A673 (cell line): ENCODE measurements around the gene LIF. TPM values are rescaled to one million over a fixed set of nuclear protein-coding genes. Genes with fewer than 3 reads are reported as not detected.

Experiments used
- BruUV-seq: library from RNA; stranded (reverse); fragments of 400-500 nt; replicated peaks from 2 replicates; lab custom pipeline; 2021; lab: Mats Ljungman, UMichigan
- CTCF ChIA-PET: fragments of 300-600 bp; sonication (Branson Sonifier 250); formaldehyde crosslinking; loops from one replicate; lab custom pipeline; 2022; ENCODE audit warnings: antibody characterized with exemption; lab: Charles Lee
- POLR2A ChIA-PET: fragments of 300-600 bp; sonication (Branson Sonifier 250); formaldehyde crosslinking; loops from one replicate; lab custom pipeline; 2022; ENCODE audit warnings: antibody characterized with exemption; ENCODE audit not compliant: low non-redundant PET; lab: Charles Lee
- DNase-seq: peaks from one replicate; pipeline ENCODE4 v3.0.0-alpha.2; 2015; ENCODE audit warnings: low spot score
- H3K27ac ChIP-seq: fragments of 200-600 bp; sonication (generic); 2 replicates; pipeline ENCODE4 v1.5.1; 2016; ENCODE audit warnings: mixed run types, low read depth, mild to moderate bottlenecking, mixed read lengths, antibody characterized with exemption, low read length; ENCODE audit not compliant: poor library complexity, severe bottlenecking
- H3K27me3 ChIP-seq: fragments of 200-600 bp; sonication (generic); replicated peaks from 2 replicates; pipeline ENCODE4 v1.6.1; 2017; ENCODE audit warnings: mixed run types, low read depth, mild to moderate bottlenecking, mixed read lengths, antibody characterized with exemption, low read length; ENCODE audit not compliant: insufficient read depth, poor library complexity
- H3K36me3 ChIP-seq: fragments of 200-600 bp; sonication (generic); 2 replicates; pipeline ENCODE4 v1.6.1; 2016; ENCODE audit warnings: mixed run types, mild to moderate bottlenecking, mixed read lengths, antibody characterized with exemption, low read length; ENCODE audit not compliant: insufficient read depth, poor library complexity, severe bottlenecking
- H3K4me1 ChIP-seq: fragments of 200-600 bp; sonication (generic); 2 replicates; pipeline ENCODE4 v1.6.1; 2017; ENCODE audit warnings: mixed run types, mild to moderate bottlenecking, mixed read lengths, antibody characterized with exemption, low read length; ENCODE audit not compliant: insufficient read depth, poor library complexity, severe bottlenecking
- H3K4me3 ChIP-seq: fragments of 200-600 bp; sonication (generic); 2 replicates; pipeline ENCODE4 v1.5.1; 2016; ENCODE audit warnings: low read depth, mixed run types, mild to moderate bottlenecking, mixed read lengths, low read length; ENCODE audit not compliant: poor library complexity, severe bottlenecking
- H3K9me3 ChIP-seq: fragments of 200-600 bp; sonication (generic); 2 replicates; pipeline ENCODE4 v1.6.1; 2016; ENCODE audit warnings: mixed run types, low read depth, mild to moderate bottlenecking, mixed read lengths, antibody characterized with exemption, low read length; ENCODE audit not compliant: poor library complexity, severe bottlenecking
- CTCF ChIP-seq: fragments of 300-800, 200-600 bp; sonication (generic); conservative IDR thresholded peaks from 2 replicates; pipeline ENCODE4 v1.5.1; 2017; ENCODE audit warnings: low read depth, mild to moderate bottlenecking, antibody characterized with exemption, low read length, moderate library complexity, mixed read lengths
- EZH2 ChIP-seq: fragments of 200-600 bp; sonication (generic); IDR thresholded peaks from 2 replicates; pipeline ENCODE4 v1.6.1; 2017; ENCODE audit warnings: borderline replicate concordance, low read depth, mild to moderate bottlenecking, mixed read lengths, antibody characterized with exemption, low read length; ENCODE audit not compliant: poor library complexity, severe bottlenecking
- intact Hi-C: fragments of 100-400 bp; cut with micrococcal nuclease; formaldehyde crosslinking; loops from one replicate; pipeline ENCODE4 v1.10.0; 2022; ENCODE audit not compliant: unreplicated experiment
- total RNA-seq: library from RNA; stranded (reverse); gene quantifications from 2 replicates; pipeline ENCODE4 v1.2.3, GENCODE V29; 2021

The LIF gene
- total RNA-seq, 1 experiment from 2014 or later, result 0.24 TPM

- Histone ChIP-seq H3K27me3 (no peaks in the 10 kb centered on the region), H3K9me3 (no peaks in the 10 kb centered on the region), H3K36me3 (no peaks in the 10 kb centered on the region), H3K27ac (no peak overlapping the region), H3K4me1 (peaks cover 26% of the 10 kb centered on the region), H3K4me3 (no peak overlapping the region)
- TF ChIP-seq EZH2, result no peak
- no peak for TF ChIP-seq CTCF
- BruUV-seq, result no TSS peak
- POLR2A ChIA-PET, result no interaction called here
- CTCF ChIA-PET, result no interaction called here
- no peak for DNase-seq
- intact Hi-C loops, result no loop called here
These were observed 45.8 kb upstream of the LIF start for GRCh38 chr22:30292069-30292970.

- CTCF ChIA-PET, result no interaction called here
- Histone ChIP-seq H3K9me3 (no peaks in the 10 kb centered on the region), H3K27me3 (no peaks in the 10 kb centered on the region), H3K36me3 (no peaks in the 10 kb centered on the region), H3K27ac (peak overlapping the region; percentile 51), H3K4me1 (peaks cover 26% of the 10 kb centered on the region), H3K4me3 (no peak overlapping the region)
- DNase-seq, result peak; percentile 46
- intact Hi-C loops, result no loop called here
- no TSS peak for BruUV-seq
- TF ChIP-seq CTCF (no peak), EZH2 (no peak)
- POLR2A ChIA-PET, result interaction anchor here (0.6 kb wide), 1 partner anchor 88 kb away, joined by 3 read pairs; no protein-coding TSS in a partner anchor
These were observed 44.7 kb upstream of the LIF start for GRCh38 chr22:30291058-30291892.

- Histone ChIP-seq H3K27me3 (no peaks in the 10 kb centered on the region), H3K9me3 (no peaks in the 10 kb centered on the region), H3K27ac (no peak overlapping the region), H3K36me3 (no peaks in the 10 kb centered on the region), H3K4me3 (no peak overlapping the region), H3K4me1 (peaks cover 26% of the 10 kb centered on the region)
- CTCF ChIA-PET, result interaction anchor here (0.6 to 1.0 kb wide), 2 partner anchors 97 to 140 kb away, joined by 3 read pairs; partner anchors contain the start of gene RNF215
- TF ChIP-seq CTCF (no peak), EZH2 (no peak)
- BruUV-seq, result no TSS peak
- POLR2A ChIA-PET, result interaction anchor here (0.6 kb wide), 2 partner anchors 89 to 96 kb away, joined by 3 read pairs; no protein-coding TSS in a partner anchor
- peak; percentile 58 for DNase-seq
- intact Hi-C loops, result no loop called here
These were observed 43.9 kb upstream of the LIF start for GRCh38 chr22:30290342-30291057.
